Nephron (organoid): Measurements from ENCODE around the gene RMRP.
A peak's percentile ranks its signal among the peaks of the same experiment; 100 is the strongest.

Experiments
- H3K27ac Mint-ChIP-seq, 3 experiments: 2 replicates each; pipeline ENCODE4 v1.8.0; 2020; ENCODE audit warnings: mixed read lengths in 3 of 3, mild to moderate bottlenecking in 2 of 3, moderate library complexity in 1 of 3
- H3K27me3 Mint-ChIP-seq: 2 replicates; pipeline ENCODE4 v1.8.0; 2021; ENCODE audit warnings: low read depth, mild to moderate bottlenecking, moderate library complexity, mixed read lengths
- H3K36me3 Mint-ChIP-seq: 2 replicates; pipeline ENCODE4 v1.8.0; 2020; ENCODE audit warnings: low read depth, mixed read lengths
- H3K4me1 Mint-ChIP-seq: 2 replicates; pipeline ENCODE4 v1.8.0; 2020; ENCODE audit warnings: mixed read lengths
- H3K4me3 Mint-ChIP-seq, 3 experiments: 2 replicates each; pipeline ENCODE4 v1.8.0; 2020; ENCODE audit warnings: mild to moderate bottlenecking in 3 of 3, mixed read lengths in 3 of 3, moderate library complexity in 2 of 3
- H3K9me3 Mint-ChIP-seq: 2 replicates; pipeline ENCODE4 v1.8.0; 2020; ENCODE audit warnings: mixed read lengths
- CTCF ChIP-seq, 3 experiments: fragments of 200-600 bp; sonication (generic); IDR thresholded peaks; one replicate each; pipeline ENCODE4 v1.5.0; 2021; ENCODE audit warnings: antibody characterized with exemption in 3 of 3; ENCODE audit not compliant: unreplicated experiment in 3 of 3

Gene RMRP

GRCh38 chr9:35657546-35658136, at the start of gene RMRP:
RMRP (minus strand) TSS chr9:35658019.
- Mint-ChIP-seq H3K27me3 (peaks cover 5% of the 10 kb centered on the region), H3K36me3 (peaks cover 27% of the 10 kb centered on the region), H3K4me3 (peak within 1 kb of the TSS; percentile 78 to 88 (median 84)), H3K4me1 (peaks cover 43% of the 10 kb centered on the region), H3K27ac (peak within 1 kb of the TSS; percentile 99), H3K9me3 (no peaks in the 10 kb centered on the region)
- peak; percentile 28 to 55 (median 39) for TF ChIP-seq CTCF (IDR thresholded peaks at IDR 0.05; ENCODE audit: unreplicated experiment in 3 of 3)

- no peak for TF ChIP-seq CTCF (IDR thresholded peaks at IDR 0.05; ENCODE audit: unreplicated experiment in 3 of 3)
- Mint-ChIP-seq H3K27ac (no peak overlapping the region), H3K4me1 (no peaks in the 10 kb centered on the region), H3K9me3 (no peaks in the 10 kb centered on the region), H3K27me3 (no peaks in the 10 kb centered on the region), H3K36me3 (peaks cover 80% of the 10 kb centered on the region), H3K4me3 (no peak overlapping the region)
Measured at GRCh38 chr9:35706951-35707350, 49.1 kb upstream of the RMRP start.

GRCh38 chr9:35705836-35706430, 48.1 kb upstream of the RMRP start:
- no peak overlapping the region for H3K4me3 Mint-ChIP-seq
- no peaks in the 10 kb centered on the region for H3K9me3 Mint-ChIP-seq
- no peak for TF ChIP-seq CTCF (IDR thresholded peaks at IDR 0.05; ENCODE audit: unreplicated experiment in 3 of 3)
- peaks cover 71% of the 10 kb centered on the region for H3K36me3 Mint-ChIP-seq
- H3K4me1 Mint-ChIP-seq = no peaks in the 10 kb centered on the region
- no peak overlapping the region for H3K27ac Mint-ChIP-seq
- H3K27me3 Mint-ChIP-seq = no peaks in the 10 kb centered on the region

- no peak for TF ChIP-seq CTCF (IDR thresholded peaks at IDR 0.05; ENCODE audit: unreplicated experiment in 3 of 3)
Measured at GRCh38 chr9:35705372-35705771, 47.6 kb upstream of the RMRP start.

GRCh38 chr9:35703906-35704672, 46.3 kb upstream of the RMRP start:
- Mint-ChIP-seq H3K36me3 (peaks cover 59% of the 10 kb centered on the region), H3K27me3 (no peaks in the 10 kb centered on the region), H3K9me3 (no peaks in the 10 kb centered on the region), H3K4me3 (no peak overlapping the region), H3K4me1 (no peaks in the 10 kb centered on the region), H3K27ac (no peak overlapping the region)
- no peak for TF ChIP-seq CTCF (IDR thresholded peaks at IDR 0.05; ENCODE audit: unreplicated experiment in 3 of 3)

More at GRCh38 chr9:35705372-35705771, 47.6 kb upstream of the RMRP start:
- Mint-ChIP-seq H3K4me1 (no peaks in the 10 kb centered on the region), H3K27me3 (no peaks in the 10 kb centered on the region), H3K4me3 (no peak overlapping the region), H3K27ac (no peak overlapping the region), H3K9me3 (no peaks in the 10 kb centered on the region), H3K36me3 (peaks cover 65% of the 10 kb centered on the region)
